ENCODE measurements around the gene B4GAT1. TPM values are rescaled to one million over a fixed set of nuclear protein-coding genes. Genes with fewer than 3 reads are reported as not detected.

B4GAT1 gene
- total and polyA plus RNA-seq, 2 of the 13 experiments (the other 11 are each of a cell fraction or from before 2014, with no cell fraction given) = 40.4 to 109 TPM

DNA sequence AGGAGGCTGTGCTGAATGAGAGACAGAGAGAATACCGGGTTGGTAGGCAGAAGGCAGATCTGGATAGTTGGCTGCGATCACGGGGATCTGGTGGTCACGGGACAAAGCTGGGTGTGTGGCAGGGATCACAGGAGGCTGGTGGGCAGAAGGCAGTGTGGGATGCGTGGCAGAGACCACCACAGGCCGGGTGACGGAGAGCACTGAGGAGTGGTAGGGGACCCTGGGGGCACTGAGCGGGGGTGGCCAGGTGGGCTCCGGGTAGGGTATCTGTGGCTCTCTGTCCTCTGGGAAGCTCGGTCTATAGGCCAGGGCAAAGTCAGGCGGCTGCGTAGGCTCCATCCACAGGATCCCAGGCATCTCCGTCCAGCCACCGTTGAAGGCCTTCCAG is 31.9 kb downstream of the B4GAT1 start:
- WGBS (ENCODE audit: low lambda C conversion rate) = 66% methylated on average over 7 of the region's 14 CpGs
- no peak overlapping the region for H3K9ac ChIP-seq (ENCODE audit: insufficient read depth, low read depth, low read length)
- POLR2A ChIA-PET = interaction anchor here (3.7 kb wide), 1 partner anchor 27 kb away, joined by 28 read pairs; the partner anchor contains the start of gene YIF1A
- CTCF ChIA-PET (ENCODE audit: low intra/inter-chr PET ratio, low total read pairs) = no interaction called here
- no peak overlapping the region for H3K27ac ChIP-seq (ENCODE audit: extremely low read length, insufficient read depth, low read length)
- H3K4me2 ChIP-seq (ENCODE audit: low read depth, low read length) = no peak overlapping the region
- DNase-seq (ENCODE audit: low spot score) (no peak), FAIRE-seq (no peak), ATAC-seq (no peak)
- H4K20me1 ChIP-seq (ENCODE audit: insufficient read depth, low read length) = no peaks in the 10 kb centered on the region
- no peaks in the 10 kb centered on the region for H3K9me3 ChIP-seq (ENCODE audit: low read length)
- H3K4me1 ChIP-seq (ENCODE audit: insufficient read depth, low read length) = peaks cover 52% of the 10 kb centered on the region
- H3K4me3 ChIP-seq (replicated peaks in 1 of 3; ENCODE audit: insufficient read depth in 1 of 3, low read depth in 2 of 3, low read length in 3 of 3) = no peak overlapping the region
- no peaks in the 10 kb centered on the region for H3K27me3 ChIP-seq (ENCODE audit: control insufficient read depth in 1 of 2, insufficient read depth in 2 of 2, low read length in 2 of 2)
- TF ChIP-seq ZNF569 (CRISPR knock-in tag; IDR thresholded peaks at IDR 0.05; ENCODE audit: borderline replicate concordance) (no peak), ZNF782 (CRISPR knock-in tag; IDR thresholded peaks at IDR 0.05; ENCODE audit: borderline replicate concordance) (no peak), MATR3 (CRISPR knock-in tag; IDR thresholded peaks at IDR 0.05) (no peak), FOXP1 (IDR thresholded peaks at IDR 0.05) (no peak), FOXP1 (CRISPR knock-in tag; IDR thresholded peaks at IDR 0.05) (no peak), EZH2 (conservative IDR thresholded peaks at IDR 0.05; ENCODE audit: low read depth, low read length) (no peak), MEIS1 (CRISPR knock-in tag; IDR thresholded peaks at IDR 0.05; ENCODE audit: borderline replicate concordance) (no peak)
- TF ChIP-seq, protein P1, sequence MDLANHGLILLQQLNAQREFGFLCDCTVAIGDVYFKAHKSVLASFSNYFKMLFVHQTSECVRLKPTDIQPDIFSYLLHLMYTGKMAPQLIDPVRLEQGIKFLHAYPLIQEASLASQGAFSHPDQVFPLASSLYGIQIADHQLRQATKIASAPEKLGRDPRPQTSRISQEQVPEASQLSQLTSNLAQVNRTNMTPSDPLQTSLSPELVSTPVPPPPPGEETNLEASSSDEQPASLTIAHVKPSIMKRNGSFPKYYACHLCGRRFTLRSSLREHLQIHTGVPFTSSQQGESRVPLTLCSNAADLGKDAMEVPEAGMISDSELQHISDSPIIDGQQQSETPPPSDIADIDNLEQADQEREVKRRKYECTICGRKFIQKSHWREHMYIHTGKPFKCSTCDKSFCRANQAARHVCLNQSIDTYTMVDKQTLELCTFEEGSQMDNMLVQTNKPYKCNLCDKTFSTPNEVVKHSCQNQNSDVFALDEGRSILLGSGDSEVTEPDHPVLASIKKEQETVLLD (CRISPR knock-in tag; IDR thresholded peaks at IDR 0.05; ENCODE audit: low read depth) = no peak
- no TSS peak for BruUV-seq (replicated peaks)
- H3K36me3 ChIP-seq (replicated peaks in 1 of 2; ENCODE audit: control insufficient read depth in 1 of 2, insufficient read depth in 2 of 2, low read length in 2 of 2) = no peaks in the 10 kb centered on the region
- H3K79me2 ChIP-seq (ENCODE audit: insufficient read depth, low read length) = no peaks in the 10 kb centered on the region
- intact Hi-C loops (cut with micrococcal nuclease; ENCODE audit: unreplicated experiment) = loop anchor here (10.0 kb wide), 1 partner anchor 69 kb away; no protein-coding TSS in a partner anchor
- in situ Hi-C loops (cut with HindIII; ENCODE audit: extremely low pct_ligation_motif_present, low pct_unique_long_range_greater_than_20kb) = no loop called here
- no peak overlapping the region for H2AFZ ChIP-seq (ENCODE audit: low read length)
